A549 (cell line): ENCODE results near the gene SHROOM2. TPM values are rescaled to one million over a fixed set of nuclear protein-coding genes. Genes with fewer than 3 reads are reported as not detected.

ENCODE experiments used
- ATAC-seq, 2 experiments: fragments of 200-7000 bp in 1 of 2; fragments of >200 bp in 1 of 2; cut with Nextera tagmentation in 1 of 2; cut with Tn5 transposase in 1 of 2; 3 replicates each; pipeline versions ENCODE4 v1.8.0 to v1.9.1; 2018 to 2020; ENCODE audit warnings: mild to moderate bottlenecking in 1 of 2, moderate library complexity in 1 of 2
- CTCF ChIA-PET: fragments of 300-600 bp; sonication (Branson Sonifier 250); formaldehyde crosslinking; extraction: SDS; loops from one replicate; lab custom pipeline; 2021; ENCODE audit warnings: antibody characterized with exemption, inconsistent platforms; lab: Yijun Ruan, JAX
- POLR2A ChIA-PET: fragments of 350-600 bp; formaldehyde crosslinking; extraction: SDS; loops from one replicate; lab custom pipeline; 2021; ENCODE audit warnings: antibody characterized with exemption, inconsistent platforms; lab: Yijun Ruan, JAX
- DNase-seq, 2 experiments: peaks; one replicate each; pipeline versions ENCODE4 v3.0.0 to v3.0.0-alpha.2; 2011 to 2016; ENCODE audit warnings: low read depth in 1 of 2, low spot score in 1 of 2
- FAIRE-seq: peaks from 2 replicates; lab custom pipeline; 2011; peaks lifted over from hg19 to GRCh38; lab: Jason Lieb, UNC
- H3K27ac ChIP-seq, 2 experiments: fragments of >200 bp; sonication (Bioruptor Twin); formaldehyde crosslinking; 3 replicates each; pipeline ENCODE4 v1.5.1; 2016 to 2017
- H3K4me1 ChIP-seq: fragments of >200 bp; sonication (Bioruptor Twin); formaldehyde crosslinking; 3 replicates; pipeline ENCODE4 v1.6.1; 2016
- H3K4me2 ChIP-seq: fragments of >200 bp; sonication (Bioruptor Twin); formaldehyde crosslinking; 3 replicates; pipeline ENCODE4 v1.6.1; 2016
- H3K4me3 ChIP-seq: fragments of >200 bp; sonication (Bioruptor Twin); formaldehyde crosslinking; 3 replicates; pipeline ENCODE4 v1.5.1; 2016
- H3K9me3 ChIP-seq: fragments of >200 bp; sonication (Bioruptor Twin); formaldehyde crosslinking; 3 replicates; pipeline ENCODE4 v1.6.1; 2016
- CBX8 ChIP-seq: fragments of 200-600 bp; sonication (generic); IDR thresholded peaks from 2 replicates; pipeline ENCODE4 v1.6.1; 2016
- CHD4 ChIP-seq: fragments of 200-600 bp; sonication (generic); IDR thresholded peaks from 2 replicates; pipeline ENCODE4 v1.6.1; 2016; ENCODE audit warnings: antibody characterized with exemption, mild to moderate bottlenecking, borderline replicate concordance
- EHF ChIP-seq: fragments of 250-450 bp; sonication (Bioruptor Pico); IDR thresholded peaks from 2 replicates; pipeline ENCODE4 v1.5.0; 2020; ENCODE audit warnings: mild to moderate bottlenecking
- EHMT2 ChIP-seq: fragments of 200-600 bp; sonication (generic); IDR thresholded peaks from 2 replicates; pipeline ENCODE4 v1.6.1; 2016; ENCODE audit warnings: antibody characterized with exemption, low read depth, mild to moderate bottlenecking, moderate library complexity
- EP300 ChIP-seq, 2 experiments: fragments of >200 bp; sonication (Bioruptor Twin); formaldehyde crosslinking; IDR thresholded peaks; 2 replicates in 1 of 2; 3 replicates in 1 of 2; pipeline ENCODE4 v1.6.1; 2016 to 2017
- FOXS1 ChIP-seq: fragments of 250-450 bp; sonication (Bioruptor Pico); IDR thresholded peaks from 2 replicates; pipeline ENCODE4 v1.5.0; 2020; ENCODE audit warnings: mild to moderate bottlenecking, moderate library complexity
- HOXB13 ChIP-seq: fragments of 250-450 bp; sonication (Bioruptor Pico); IDR thresholded peaks from 2 replicates; pipeline ENCODE4 v1.5.0; 2020; ENCODE audit warnings: low read depth, mild to moderate bottlenecking, moderate library complexity
- JUN ChIP-seq, 2 experiments: fragments of >200 bp; sonication (Bioruptor Twin); formaldehyde crosslinking; IDR thresholded peaks; 2 replicates in 1 of 2; 3 replicates in 1 of 2; pipeline ENCODE4 v1.6.1; 2016 to 2017
- MYC ChIP-seq: IDR thresholded peaks from 2 replicates; pipeline ENCODE4 v1.6.1; 2012; ENCODE audit warnings: mild to moderate bottlenecking, inconsistent platforms, low read length, improper control_type of control experiment, borderline replicate concordance
- NPAS2 ChIP-seq: fragments of 250-450 bp; sonication (Bioruptor Pico); IDR thresholded peaks from 2 replicates; pipeline ENCODE4 v1.8.0; 2022; ENCODE audit warnings: mild to moderate bottlenecking, moderate library complexity, borderline replicate concordance
- PHF8 ChIP-seq: fragments of 200-600 bp; sonication (generic); IDR thresholded peaks from 2 replicates; pipeline ENCODE4 v1.6.1; 2016; ENCODE audit warnings: low read depth, mild to moderate bottlenecking, antibody characterized with exemption, moderate library complexity, borderline replicate concordance
- RARB ChIP-seq: fragments of 250-450 bp; sonication (Bioruptor Pico); IDR thresholded peaks from 2 replicates; pipeline ENCODE4 v1.8.0; 2021; ENCODE audit warnings: mild to moderate bottlenecking, moderate library complexity
- RFX5 ChIP-seq: fragments of 450-650 bp; IDR thresholded peaks from 2 replicates; pipeline ENCODE4 v1.7.1; 2014; ENCODE audit warnings: antibody characterized with exemption, mild to moderate bottlenecking, moderate library complexity
- SMC3 ChIP-seq: fragments of >200 bp; sonication (Bioruptor Twin); formaldehyde crosslinking; IDR thresholded peaks from 3 replicates; pipeline ENCODE4 v1.6.1; 2018; ENCODE audit warnings: inconsistent platforms
- SREBF2 ChIP-seq: fragments of 450-650 bp; IDR thresholded peaks from 2 replicates; pipeline ENCODE4 v1.6.1; 2014; ENCODE audit warnings: mild to moderate bottlenecking, moderate library complexity
- TFCP2L1 ChIP-seq: fragments of 250-450 bp; sonication (Bioruptor Pico); IDR thresholded peaks from 2 replicates; pipeline ENCODE4 v1.5.0; 2021; ENCODE audit warnings: mild to moderate bottlenecking
- ZNF302 ChIP-seq: fragments of 250-450 bp; sonication (Bioruptor Pico); IDR thresholded peaks from 2 replicates; pipeline ENCODE4 v1.9.0; 2021; ENCODE audit warnings: inconsistent platforms, mild to moderate bottlenecking, moderate library complexity
- ZSCAN20 ChIP-seq: fragments of 250-450 bp; sonication (Bioruptor Pico); IDR thresholded peaks from 2 replicates; pipeline ENCODE4 v1.8.0; 2022; ENCODE audit warnings: mild to moderate bottlenecking, moderate library complexity
- WGBS: methylation state at CpG from one replicate; pipeline ENCODE4 v1.1.6; 2017; ENCODE audit errors: missing lambda C conversion rate; 5-methylcytosine and 5-hydroxymethylcytosine counted together
- polyA plus RNA-seq, 4 experiments: library from polyadenylated mRNA; depleted of rRNA in 3 of 4; stranded (reverse); fragments of >200 nt; fragmentation: RNase III in 1 of 4; extraction: RNeasy Plus Mini Kit Qiagen cat#74134 plus additional on column Dnase treatment in 1 of 4; gene quantifications; 2 replicates in 3 of 4; 3 replicates in 1 of 4; pipeline ENCODE4 v1.2.3, GENCODE V29; 2011 to 2017
- TF ChIP-seq, protein P1 (sequence below): fragments of >200 bp; sonication (Bioruptor Twin); formaldehyde crosslinking; IDR thresholded peaks from 2 replicates; pipeline ENCODE4 v1.6.1; 2016
- TF ChIP-seq, protein P2 (sequence below): IDR thresholded peaks from 2 replicates; pipeline ENCODE4 v1.6.1; 2012; ENCODE audit warnings: low read depth, borderline replicate concordance
- TF ChIP-seq, protein P3 (sequence below): fragments of 150-350 bp; IDR thresholded peaks from 2 replicates; pipeline ENCODE4 v1.6.1; 2014; ENCODE audit warnings: low read depth, mild to moderate bottlenecking, low read length
- TF ChIP-seq, protein P4 (sequence below): fragments of >200 bp; sonication (Bioruptor Twin); formaldehyde crosslinking; IDR thresholded peaks from 3 replicates; pipeline ENCODE4 v1.6.1; 2016
- TF ChIP-seq, protein P5 (sequence below): fragments of >200 bp; sonication (Bioruptor Twin); formaldehyde crosslinking; IDR thresholded peaks from 3 replicates; pipeline ENCODE4 v1.5.1; 2016

Gene SHROOM2
- polyA plus RNA-seq, 2 of the 4 experiments (the other 2 are of a cell fraction) = 0.12 to 0.27 TPM

DNA sequence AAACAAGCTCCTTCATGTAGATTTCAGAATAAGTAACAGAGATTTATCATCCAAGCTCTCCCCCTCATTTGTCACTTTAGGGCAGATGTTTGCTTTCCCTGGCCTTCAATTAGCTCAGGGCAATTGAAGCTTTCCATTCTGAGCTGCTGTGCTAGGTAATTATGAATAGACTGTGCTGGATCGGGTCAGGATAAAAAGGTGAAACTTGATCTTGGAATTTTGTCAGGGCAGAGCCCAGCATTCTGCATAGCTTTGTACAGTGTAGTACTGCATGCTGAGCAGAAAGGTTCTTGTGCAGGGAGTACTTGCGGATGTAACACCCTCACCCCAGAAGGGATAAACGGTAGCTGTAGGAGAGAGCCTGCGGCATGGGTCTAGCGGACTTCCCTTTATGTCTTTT, 116.9 kb downstream of the SHROOM2 start:
- TF ChIP-seq CHD4 (no peak), CBX8 (no peak), SREBF2 (no peak), TFCP2L1 (CRISPR knock-in tag) (no peak), ZNF302 (no peak), HOXB13 (no peak), NPAS2 (no peak), ZSCAN20 (no peak), RFX5 (no peak), EP300 (IDR thresholded peaks at IDR 0.05) (no peak), RARB (CRISPR knock-in tag) (no peak), PHF8 (no peak), FOXS1 (CRISPR knock-in tag) (no peak)
- TF ChIP-seq, protein P1, sequence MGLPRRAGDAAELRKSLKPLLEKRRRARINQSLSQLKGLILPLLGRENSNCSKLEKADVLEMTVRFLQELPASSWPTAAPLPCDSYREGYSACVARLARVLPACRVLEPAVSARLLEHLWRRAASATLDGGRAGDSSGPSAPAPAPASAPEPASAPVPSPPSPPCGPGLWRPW = no peak
- TF ChIP-seq, protein P2, sequence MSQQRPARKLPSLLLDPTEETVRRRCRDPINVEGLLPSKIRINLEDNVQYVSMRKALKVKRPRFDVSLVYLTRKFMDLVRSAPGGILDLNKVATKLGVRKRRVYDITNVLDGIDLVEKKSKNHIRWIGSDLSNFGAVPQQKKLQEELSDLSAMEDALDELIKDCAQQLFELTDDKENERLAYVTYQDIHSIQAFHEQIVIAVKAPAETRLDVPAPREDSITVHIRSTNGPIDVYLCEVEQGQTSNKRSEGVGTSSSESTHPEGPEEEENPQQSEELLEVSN = no peak
- TF ChIP-seq, protein P3, sequence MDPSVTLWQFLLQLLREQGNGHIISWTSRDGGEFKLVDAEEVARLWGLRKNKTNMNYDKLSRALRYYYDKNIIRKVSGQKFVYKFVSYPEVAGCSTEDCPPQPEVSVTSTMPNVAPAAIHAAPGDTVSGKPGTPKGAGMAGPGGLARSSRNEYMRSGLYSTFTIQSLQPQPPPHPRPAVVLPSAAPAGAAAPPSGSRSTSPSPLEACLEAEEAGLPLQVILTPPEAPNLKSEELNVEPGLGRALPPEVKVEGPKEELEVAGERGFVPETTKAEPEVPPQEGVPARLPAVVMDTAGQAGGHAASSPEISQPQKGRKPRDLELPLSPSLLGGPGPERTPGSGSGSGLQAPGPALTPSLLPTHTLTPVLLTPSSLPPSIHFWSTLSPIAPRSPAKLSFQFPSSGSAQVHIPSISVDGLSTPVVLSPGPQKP = no peak
- TF ChIP-seq, protein P4, sequence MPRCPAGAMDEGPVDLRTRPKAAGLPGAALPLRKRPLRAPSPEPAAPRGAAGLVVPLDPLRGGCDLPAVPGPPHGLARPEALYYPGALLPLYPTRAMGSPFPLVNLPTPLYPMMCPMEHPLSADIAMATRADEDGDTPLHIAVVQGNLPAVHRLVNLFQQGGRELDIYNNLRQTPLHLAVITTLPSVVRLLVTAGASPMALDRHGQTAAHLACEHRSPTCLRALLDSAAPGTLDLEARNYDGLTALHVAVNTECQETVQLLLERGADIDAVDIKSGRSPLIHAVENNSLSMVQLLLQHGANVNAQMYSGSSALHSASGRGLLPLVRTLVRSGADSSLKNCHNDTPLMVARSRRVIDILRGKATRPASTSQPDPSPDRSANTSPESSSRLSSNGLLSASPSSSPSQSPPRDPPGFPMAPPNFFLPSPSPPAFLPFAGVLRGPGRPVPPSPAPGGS = no peak
- CTCF ChIA-PET = interaction anchor here (2.0 kb wide), 1 partner anchor 16 kb away, joined by 4 read pairs; no protein-coding TSS in a partner anchor
- no peak for FAIRE-seq
- POLR2A ChIA-PET = no interaction called here
- WGBS = 82% methylated on average over 5 of the region's 5 CpGs
- no peaks in the 10 kb centered on the region for H3K9me3 ChIP-seq
- DNase-seq = no peak
- H3K27ac ChIP-seq = no peak overlapping the region
- no peak for ATAC-seq
- H3K4me1 ChIP-seq = no peaks in the 10 kb centered on the region
- H3K4me3 ChIP-seq = no peak overlapping the region
- H3K4me2 ChIP-seq = no peak overlapping the region

DNA sequence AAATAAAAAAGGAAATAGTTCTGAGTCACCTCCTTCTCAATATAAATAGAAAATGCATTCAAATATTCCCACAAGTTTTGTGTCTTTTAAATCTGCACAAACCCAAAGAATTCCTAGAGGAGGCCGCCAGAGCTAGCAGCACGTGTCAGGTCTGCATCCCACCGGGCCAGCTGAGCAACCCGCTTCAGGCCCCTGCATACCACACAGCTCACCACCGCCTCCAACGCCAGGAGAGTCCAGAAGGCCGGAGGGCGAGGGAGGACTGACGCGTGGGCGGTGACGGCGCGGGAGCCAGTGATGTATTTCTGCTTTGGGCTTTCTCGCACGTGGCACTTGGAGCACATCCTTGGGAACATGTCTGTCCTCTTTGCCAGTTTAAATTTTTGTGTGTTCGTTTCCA, 119.1 kb downstream of the SHROOM2 start:
- POLR2A ChIA-PET = no interaction called here
- DNase-seq = no peak
- CTCF ChIA-PET = interaction anchor here (1.1 to 2.0 kb wide), 3 partner anchors 10 to 14 kb away, joined by 3 to 5 read pairs (median 4); no protein-coding TSS in a partner anchor
- no peak for ATAC-seq
- no peaks in the 10 kb centered on the region for H3K9me3 ChIP-seq
- H3K4me3 ChIP-seq = no peak overlapping the region
- H3K4me1 ChIP-seq = no peaks in the 10 kb centered on the region
- 79% methylated on average over 17 of the region's 17 CpGs for WGBS
- no peak for FAIRE-seq
- H3K4me2 ChIP-seq = no peak overlapping the region
- TF ChIP-seq CBX8 = no peak
- TF ChIP-seq, protein P5, sequence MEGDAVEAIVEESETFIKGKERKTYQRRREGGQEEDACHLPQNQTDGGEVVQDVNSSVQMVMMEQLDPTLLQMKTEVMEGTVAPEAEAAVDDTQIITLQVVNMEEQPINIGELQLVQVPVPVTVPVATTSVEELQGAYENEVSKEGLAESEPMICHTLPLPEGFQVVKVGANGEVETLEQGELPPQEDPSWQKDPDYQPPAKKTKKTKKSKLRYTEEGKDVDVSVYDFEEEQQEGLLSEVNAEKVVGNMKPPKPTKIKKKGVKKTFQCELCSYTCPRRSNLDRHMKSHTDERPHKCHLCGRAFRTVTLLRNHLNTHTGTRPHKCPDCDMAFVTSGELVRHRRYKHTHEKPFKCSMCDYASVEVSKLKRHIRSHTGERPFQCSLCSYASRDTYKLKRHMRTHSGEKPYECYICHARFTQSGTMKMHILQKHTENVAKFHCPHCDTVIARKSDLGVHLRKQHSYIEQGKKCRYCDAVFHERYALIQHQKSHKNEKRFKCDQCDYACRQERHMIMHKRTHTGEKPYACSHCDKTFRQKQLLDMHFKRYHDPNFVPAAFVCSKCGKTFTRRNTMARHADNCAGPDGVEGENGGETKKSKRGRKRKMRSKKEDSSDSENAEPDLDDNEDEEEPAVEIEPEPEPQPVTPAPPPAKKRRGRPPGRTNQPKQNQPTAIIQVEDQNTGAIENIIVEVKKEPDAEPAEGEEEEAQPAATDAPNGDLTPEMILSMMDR = no peak
- no peak for TF ChIP-seq JUN (IDR thresholded peaks at IDR 0.05)
- no peak for TF ChIP-seq EHF (CRISPR knock-in tag)
- no peak for TF ChIP-seq SMC3
- TF ChIP-seq EHMT2 = no peak
- no peak for TF ChIP-seq MYC
- H3K27ac ChIP-seq = no peak overlapping the region
